GM21723 (cell line): ENCODE results near the gene DGKH.
"Not testable (repeated sequence)": the region's sequence is repeated elsewhere in the genome, so short reads cannot be mapped to it uniquely, and the experiment has no call there.

Source experiments
- ATAC-seq: cut with Tn5 transposase; IDR thresholded peaks from one replicate; pipeline ENCODE4 v1.9.1; 2021; ENCODE audit warnings: mild to moderate bottlenecking, moderate library complexity; ENCODE audit not compliant: unreplicated experiment

Gene DGKH

DNA sequence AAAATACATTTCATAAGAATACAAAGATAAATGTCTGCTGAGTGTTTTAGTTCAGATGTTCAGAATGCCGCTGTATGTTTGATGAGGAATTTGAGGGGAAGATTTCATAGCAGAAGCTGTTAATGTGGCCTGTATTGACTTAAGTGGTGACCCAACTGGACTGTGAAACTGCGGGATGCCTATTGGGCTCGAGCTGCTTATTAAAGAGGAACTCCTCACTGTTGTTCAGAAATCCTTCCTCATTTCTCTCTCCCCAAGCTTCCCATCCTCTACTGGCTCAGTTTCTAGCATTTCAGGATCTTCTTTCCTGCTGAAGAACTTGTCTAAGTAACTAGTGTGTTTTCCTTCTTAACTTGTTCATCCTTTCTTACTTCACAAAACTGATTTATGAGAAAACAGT, 20.4 kb downstream of the DGKH start:
- ATAC-seq: no peak

DNA sequence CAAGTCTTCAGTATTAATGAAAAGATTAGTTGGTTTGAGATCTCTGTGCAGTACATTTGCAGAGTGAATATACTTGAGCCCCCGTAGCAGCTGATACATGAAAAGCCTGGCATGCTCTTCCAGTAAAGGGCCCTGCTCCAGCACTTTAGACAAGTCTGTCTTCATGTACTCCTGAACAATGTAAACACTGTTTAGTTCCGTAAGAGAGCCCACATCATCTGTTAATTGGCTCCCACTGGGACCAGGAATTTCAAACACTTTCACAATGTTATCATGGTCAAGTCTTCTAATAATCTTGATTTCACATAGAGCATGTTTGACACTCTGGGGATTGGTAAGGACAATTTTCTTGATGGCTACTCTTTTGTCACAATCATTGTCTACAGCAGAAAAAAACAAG, 22.2 kb downstream of the DGKH start:
- ATAC-seq: not testable (repeated sequence)

DNA sequence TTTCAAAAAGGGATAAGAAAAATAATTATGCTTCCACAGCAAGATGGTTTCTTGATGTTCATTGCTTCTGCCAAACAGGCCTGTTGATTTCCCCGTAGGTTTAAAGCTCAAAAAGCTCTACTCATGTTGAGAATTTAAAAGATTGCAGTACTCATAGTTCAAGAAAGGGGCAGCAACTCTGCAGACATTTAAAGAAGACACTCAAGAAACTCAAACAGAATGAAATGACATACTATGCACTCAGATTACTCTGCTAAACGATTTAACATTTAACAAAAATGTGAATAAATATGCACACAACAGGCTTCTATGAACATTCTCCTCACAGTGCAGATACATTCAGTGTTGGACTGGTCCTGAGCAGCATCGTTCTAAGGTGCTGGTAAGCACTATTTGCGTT, 22.7 kb downstream of the DGKH start:
- ATAC-seq: not testable (repeated sequence)

DNA sequence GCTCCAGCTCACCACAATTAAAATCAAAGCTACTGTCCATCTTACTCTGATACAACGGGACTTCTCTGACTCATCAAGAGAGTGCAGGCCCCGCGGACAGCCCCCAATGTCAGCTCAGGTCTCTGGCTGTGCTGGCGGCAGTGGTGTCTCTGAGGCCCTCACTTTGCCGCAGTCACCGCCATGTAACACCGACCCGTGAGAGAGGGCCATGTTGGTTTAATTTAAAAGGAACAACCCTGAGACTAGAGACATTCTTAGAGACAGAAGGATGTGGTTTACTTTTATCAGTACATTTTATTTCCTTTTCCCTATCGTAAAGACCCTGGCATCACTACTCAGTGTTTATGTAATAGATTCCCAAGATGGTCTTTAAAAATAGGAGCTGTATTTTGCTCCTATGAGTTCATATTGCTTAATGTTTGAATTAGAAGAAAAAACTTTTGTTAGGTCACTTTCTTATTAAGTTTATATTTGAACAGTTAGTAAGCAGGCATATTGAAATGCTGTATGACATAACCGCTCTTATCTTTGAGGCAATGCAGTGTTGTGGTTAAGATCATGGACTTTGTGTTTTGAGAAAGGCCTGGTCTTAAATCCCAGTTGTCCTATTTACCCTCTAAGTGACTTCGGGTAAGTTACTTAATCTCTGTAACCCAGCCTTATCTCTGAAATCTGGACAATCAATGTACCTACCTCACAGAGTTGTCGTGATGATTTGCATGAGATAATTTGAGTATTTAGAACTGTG, 23.4 kb downstream of the DGKH start:
- ATAC-seq: no peak

DNA sequence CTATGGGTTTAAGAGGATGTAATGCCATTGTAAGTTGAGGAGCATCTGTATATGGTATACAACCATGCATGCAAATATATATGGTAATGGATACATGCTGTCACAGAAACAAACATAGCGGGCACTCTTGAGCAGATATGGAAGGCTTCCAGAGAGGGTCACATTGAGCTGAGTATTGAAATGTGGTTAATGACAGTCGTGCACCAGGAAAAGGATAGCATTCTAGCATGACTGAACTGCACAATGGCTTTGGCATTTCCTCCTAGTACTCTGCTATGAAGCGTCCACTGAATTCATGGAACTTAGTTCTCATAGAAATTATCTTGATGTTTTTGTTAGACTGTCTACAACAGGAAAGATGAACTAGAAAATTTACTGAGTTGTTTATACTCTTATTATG, 25.2 kb downstream of the DGKH start:
- ATAC-seq: no peak

DNA sequence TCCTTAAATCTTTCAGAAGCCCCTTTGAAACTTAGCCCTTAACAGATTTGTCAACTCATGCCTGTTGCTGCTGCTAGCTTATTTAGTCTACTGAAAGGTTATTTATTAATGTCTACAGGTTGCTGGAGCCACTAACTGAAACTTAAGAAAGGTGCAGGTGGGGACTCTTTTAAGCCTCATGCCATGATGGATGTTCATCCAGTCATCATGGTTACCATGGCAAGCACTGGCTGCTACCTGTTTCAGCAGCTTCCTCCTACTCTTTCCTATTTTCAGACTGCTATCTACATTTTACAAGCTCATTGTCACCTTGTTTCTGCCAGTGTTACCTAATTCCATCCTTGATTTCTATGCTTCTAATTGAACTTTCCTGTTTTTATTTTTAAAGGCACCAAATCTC, 27.1 kb downstream of the DGKH start:
- no peak for ATAC-seq

DNA sequence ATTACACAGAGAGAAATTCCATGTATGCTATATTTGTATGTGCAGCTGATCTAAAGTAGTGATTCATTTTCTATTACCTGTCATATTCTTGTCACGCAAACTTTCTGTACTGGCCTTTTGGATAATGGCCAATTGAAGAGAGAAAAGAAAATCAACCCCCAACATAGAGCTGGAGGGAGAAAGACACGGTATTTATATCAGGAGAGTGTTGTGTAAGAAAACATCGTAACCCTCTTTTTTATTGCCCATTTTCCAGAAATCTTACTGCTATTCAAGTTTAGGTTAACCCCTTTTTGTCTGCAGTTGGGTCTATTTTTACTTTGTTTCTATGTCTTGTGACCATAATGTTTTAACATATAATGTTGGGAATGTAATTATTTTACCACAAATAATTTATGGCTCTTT, 27.9 kb downstream of the DGKH start:
- no peak for ATAC-seq

DNA sequence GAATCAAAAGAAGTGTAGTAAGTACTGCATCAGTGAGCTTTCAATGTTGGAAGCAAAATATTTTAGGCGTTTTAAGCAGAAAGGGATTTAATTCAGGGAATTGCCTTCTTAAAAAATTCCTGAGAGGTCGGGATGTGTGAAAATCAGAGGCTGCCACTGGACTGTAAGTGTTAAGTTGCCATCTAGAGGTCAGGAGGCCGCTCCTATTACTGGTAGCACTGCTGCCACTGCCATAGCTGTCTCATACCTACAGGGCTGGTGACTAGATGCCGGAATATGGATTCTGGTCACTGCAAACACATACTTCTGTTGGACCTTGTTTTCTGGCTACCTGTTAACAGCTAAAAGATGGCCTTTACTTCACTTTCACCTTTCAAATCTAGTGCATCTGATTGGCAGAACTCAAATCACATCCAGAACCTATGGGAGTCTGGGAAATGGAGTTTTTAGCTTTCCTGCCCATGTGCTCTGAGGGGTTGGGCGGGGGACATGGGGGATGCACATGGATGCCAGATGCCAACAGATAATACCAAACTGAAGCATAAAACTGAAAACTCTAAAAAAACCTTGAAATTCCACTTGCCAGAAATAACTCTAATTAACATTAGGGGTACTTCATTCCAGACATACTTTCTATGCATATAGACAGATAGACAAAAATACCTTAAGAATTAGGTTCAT, 29.8 kb downstream of the DGKH start:
- no peak for ATAC-seq

DNA sequence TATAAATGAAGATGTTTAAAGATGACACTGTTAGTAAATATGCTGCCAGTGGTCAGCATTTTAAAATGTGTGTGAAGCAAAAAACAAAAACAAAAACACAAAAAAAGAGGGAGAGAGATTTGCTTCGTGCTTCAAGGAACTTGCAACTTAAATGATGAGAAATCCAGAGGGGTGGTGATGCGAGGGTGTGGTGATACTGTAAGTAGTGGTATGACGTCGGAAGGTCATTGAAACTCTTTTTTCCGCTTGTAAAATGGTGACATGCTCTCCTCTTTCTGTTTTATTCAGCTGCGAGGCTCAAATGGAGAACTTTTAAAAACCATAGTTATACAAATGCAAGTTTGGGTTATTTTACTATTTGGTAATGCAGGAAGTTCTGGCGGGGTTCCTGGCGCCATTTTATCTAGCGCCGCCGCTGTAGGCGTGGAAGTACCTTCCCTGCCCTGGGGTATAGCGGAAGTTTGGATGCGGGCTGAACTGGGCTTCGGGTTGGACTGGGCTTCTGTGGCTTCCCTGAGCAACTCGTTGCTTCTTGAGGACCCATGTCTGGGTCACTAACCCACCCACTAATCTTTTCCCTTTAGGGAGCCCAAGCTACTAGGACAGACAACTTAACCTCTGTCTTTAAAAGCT, 34.8 kb downstream of the DGKH start:
- no peak for ATAC-seq

DNA sequence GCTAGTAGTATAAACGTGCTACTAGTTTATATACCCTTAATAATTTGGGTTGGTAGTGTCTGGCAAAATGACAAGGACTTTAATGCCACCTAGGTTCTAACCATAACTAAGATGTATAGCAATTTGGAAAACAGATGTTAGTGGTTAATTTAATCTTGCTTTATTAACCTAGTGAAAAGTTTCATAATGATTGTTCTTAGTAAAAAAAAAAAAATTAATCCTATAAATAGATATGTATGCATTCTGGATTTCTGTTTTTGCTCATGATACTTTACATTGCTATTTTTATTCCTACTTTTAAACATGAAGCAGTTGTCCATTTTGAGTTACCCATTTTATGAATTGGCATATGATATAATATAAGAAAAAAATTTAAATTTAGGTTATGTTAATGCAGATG, 36.3 kb downstream of the DGKH start:
- no peak for ATAC-seq

DNA sequence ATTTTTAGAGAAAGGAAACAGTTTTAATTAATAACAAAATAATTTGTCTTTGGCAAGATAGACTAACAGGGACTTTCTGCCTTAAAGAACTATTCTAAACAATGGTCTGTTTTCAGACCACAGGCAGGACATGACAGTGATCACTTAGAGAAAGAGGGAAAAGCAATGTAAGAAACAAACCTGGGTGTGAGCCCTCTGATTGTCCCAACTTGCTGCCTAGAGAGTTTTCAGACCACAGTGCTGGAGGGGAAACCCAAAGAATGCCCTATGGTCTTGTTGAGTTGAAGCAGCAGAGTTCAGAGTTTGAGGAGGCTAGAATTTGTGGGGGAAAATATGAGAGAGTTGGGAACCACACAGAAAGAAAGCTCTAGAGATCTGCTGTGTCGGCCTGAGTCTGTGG, 38.1 kb downstream of the DGKH start:
- no peak for ATAC-seq

DNA sequence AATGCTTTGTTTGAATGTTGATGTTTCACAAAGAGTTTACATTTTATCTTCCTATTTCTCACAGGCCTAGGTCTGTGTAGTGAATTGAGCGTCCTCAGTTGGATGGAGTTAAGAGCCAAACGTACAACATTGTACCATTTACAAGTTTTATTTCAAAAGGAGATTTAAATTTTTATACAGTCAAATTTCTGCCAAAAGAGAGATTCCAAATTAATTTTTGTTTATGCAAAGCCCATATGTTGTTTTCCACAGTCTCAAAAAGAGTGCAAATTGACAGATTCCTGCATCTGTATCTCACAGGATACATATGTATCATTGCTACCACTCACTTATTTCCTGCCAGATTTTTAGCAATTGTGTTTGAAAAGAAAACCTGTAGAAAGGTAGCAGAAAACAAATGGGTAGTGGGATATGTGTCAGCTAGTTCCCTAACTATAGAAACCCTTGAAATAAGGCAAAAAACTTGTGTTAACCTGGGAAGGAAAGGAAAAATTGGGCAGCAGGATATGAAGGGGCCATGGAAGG, 46.1 kb downstream of the DGKH start:
- no peak for ATAC-seq

DNA sequence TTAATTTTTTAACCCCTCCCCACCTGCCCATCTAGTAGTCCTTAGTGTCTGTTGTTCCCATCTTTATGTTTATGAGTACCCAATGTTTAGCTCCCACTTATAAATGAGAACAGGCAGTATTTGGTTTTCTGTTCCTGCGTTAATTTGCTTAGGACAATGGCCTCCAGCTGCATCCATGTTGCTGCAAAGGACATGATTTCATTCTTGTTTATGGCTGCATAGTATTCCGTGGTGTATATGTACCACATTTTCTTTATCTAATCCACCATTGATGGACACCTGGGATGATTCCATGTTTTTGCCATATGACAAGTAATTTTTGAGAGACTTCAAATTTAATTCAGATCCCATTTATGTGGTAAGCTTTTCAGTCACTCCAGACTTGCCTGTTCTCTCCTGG, 47.8 kb downstream of the DGKH start:
- ATAC-seq: not testable (repeated sequence)

DNA sequence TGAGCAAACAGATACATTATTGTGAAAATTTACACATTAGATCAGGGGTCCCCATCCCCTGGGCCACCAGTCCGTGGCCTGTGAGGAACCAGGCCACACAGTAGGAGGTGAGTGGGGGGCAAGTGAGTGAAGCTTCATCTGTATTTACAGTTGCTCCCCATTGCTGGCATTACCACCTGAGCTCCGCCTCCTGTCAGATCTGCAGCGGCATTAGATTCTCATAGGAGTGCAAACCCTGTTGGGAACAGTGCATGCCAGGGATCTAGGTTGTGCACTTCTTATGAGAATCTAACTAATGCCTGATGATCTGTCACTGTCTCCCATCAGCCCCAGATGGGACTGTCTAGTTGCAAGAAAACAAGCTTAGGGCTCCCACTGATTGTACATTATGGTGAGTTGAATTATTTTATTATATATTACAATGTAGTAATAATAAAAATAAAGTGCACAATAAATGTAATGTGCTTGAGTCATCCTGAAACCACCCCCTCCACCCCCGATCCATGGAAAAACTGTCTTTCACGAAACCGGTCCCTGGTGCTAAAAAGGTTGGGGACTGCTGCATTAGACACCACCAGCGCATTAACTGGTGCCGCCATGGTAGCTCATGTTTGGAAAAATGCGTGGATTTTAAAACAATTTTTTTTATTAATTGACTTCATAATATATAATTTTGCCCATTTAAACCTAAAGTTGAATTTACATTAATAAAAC, 51.7 kb downstream of the DGKH start:
- ATAC-seq: no peak

DNA sequence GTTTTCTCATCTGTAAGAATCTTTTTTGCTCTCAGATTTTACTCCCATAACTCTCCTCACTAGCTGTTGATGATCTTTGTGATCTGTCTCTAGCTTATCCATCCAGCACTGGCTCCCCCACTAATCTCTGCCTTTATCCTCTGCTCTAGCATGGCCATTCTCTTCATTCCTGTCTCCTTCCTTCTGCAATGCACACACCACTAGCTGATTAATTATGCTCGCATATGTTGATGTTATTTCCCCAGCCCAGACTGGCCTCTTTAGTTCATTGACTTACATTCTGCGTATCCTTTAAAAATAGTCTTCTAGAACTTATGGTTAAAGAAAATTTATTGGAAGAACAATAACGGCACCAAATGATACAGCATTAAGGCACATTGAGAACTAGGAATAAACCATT, 52.5 kb downstream of the DGKH start:
- no peak for ATAC-seq

DNA sequence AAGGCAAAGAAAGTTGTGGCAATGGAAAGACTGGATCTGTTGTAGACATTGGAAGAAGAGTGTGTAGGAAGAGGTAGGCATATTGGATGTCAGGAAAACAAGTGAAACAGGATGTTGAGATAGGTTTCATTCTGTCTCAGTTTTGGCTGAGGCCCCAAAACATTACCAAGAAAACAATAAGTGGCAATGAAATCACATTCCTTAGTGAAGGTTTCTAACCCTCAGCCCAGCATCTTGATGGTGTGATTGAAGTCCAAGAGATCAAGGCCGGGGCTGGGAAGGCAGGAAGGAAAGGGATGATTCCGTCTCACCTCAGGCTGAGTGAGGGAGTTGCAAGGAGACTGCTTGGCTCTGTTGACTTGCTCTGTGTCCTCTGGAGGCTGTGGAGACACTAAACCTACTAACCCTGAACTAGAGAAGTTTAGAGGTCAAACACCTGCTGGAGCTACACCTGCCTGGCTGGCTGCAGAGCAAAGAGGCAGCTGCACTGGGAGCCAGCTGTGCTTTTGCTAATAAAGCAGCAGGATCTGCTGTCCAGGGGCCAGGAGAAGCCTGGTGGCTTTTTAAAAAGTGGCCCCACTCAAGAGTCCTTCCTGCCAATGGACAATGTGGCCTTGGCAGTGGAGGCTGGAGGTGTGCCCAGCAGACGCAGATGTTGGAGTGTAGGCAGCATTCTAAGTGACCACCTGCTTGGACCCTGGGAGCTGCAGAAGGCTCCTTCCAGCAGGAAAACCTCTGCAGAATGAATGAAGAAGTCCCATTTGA, 53.6 kb downstream of the DGKH start:
- ATAC-seq: no peak

DNA sequence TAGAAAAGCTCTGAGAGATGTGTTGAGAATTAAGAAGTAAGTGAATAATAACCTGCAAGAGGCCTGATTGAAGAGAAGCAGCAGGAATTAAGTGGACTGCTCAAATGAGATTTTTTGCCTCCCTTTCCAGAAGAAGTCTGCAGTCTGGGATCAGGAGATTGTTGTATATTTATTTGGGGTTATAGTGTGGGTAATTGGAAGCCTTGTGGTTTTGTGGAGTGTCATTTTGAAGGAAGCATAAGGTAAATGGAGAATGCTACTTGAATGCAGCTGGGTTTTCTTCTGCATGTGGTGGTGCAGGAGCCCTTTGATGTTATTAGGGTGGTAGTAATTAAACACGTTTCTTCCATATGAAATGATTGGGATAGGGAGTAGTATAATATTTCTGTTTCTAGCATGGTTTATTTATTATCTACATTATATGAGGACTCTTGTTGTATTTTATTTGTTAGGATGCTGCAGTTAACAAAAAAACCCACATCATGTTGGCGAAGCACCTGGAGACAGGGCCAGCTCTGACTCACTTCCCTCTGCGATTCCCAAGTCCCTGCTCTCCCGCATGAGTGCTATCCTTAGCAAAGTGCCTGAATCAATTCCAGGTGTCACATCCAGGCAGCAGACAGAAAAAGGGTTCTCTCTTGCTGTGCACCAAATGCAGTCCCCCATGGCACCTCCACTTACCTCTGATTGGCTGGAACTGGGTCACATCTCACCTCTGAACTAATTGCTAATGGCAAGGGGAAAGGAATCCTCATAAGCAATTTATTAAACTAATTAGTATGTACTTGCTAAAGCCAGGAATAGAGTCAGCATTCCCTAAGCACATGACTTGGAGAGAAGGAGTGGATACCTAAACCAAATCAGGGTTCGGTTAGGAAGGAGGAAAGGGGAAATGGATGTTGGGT, 54.8 kb downstream of the DGKH start:
- no peak for ATAC-seq

DNA sequence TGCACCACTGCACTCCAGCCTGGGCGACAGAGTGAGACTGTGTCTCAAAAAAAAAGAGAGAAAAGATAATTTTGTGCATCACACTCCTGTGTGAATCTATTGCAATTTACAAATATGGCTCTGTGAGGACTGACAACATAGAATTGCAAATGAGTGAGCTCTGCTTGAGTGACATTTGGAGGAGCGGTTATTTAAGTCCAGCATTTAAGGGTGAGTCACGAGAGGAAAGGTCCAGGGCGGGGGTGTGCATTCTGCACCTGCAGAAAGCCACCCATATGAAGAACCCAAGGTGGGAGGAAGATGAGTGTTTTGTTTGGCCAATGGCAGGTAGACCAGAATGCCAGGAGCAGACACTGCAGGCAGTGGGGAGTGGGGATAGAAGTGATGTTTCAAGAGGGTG, 58.5 kb downstream of the DGKH start:
- ATAC-seq: no peak

DNA sequence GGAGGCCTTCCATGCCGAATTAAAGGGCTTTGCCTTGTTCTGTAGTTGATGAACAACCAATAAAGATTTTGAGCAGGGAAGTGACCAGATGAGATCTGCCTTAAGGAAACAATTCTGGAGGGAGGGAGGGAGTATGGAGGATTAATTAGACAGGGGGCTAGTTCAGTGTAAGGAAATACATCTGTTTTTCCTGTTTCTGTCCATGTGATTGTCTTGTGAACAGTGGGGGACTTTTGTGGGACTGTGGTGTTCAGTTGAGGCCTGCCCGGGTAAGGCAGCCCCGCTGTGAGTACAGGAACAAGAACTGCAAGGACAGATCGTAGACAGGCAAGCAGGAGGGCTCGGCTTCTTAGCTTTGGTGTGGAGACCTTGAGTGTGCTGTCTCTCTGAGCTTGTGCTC, 59.0 kb downstream of the DGKH start:
- ATAC-seq: no peak

DNA sequence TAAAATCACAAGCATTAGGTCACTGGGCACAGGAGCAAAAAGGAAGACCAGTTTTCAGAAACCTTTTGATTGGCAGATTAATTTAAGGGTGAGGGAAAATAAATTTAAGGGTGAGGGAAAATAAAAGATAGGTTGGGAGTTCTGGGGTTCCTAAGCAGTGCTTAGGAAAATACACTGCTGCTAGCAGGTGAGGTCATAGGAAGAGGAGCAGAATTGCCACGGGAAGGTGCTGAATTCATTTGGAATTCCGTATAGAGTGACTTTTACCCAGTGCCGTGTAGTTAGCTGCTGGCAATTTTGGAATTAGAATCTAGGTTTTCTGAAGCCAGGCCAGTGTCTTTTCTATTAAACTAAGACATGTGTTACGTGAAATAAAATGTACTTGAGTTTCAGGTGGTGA, 59.8 kb downstream of the DGKH start:
- ATAC-seq: no peak
